Muscle layer of duodenum (tissue), 2 donors: ENCODE measurements around the gene APOBEC3A.

Experiments used
- H3K27ac ChIP-seq: one replicate; pipeline ENCODE4 v1.7.0; 2013; ENCODE audit warnings: mild to moderate bottlenecking, low read length
- H3K27me3 ChIP-seq: one replicate; pipeline ENCODE4 v1.7.0; 2013; ENCODE audit warnings: low read depth, mild to moderate bottlenecking, control low read depth, low read length
- H3K36me3 ChIP-seq, 2 donors: one replicate each; pipeline ENCODE4 v1.7.0; 2013; ENCODE audit warnings: low read length in 2 of 2, control low read depth in 1 of 2, mild to moderate bottlenecking in 1 of 2; ENCODE audit not compliant: insufficient read depth in 2 of 2, control insufficient read depth in 1 of 2
- H3K4me1 ChIP-seq, 2 donors: one replicate each; pipeline ENCODE4 v1.7.0; 2013; ENCODE audit warnings: low read length in 2 of 2, mild to moderate bottlenecking in 2 of 2, control low read depth in 1 of 2, moderate library complexity in 1 of 2; ENCODE audit not compliant: insufficient read depth in 2 of 2, control insufficient read depth in 1 of 2
- H3K4me3 ChIP-seq, 2 donors: one replicate each; pipeline ENCODE4 v1.7.0; 2013; ENCODE audit warnings: low read length in 2 of 2, low read depth in 1 of 2, mild to moderate bottlenecking in 1 of 2
- H3K9me3 ChIP-seq, 2 donors: one replicate each; pipeline ENCODE4 v1.7.0; 2013; ENCODE audit warnings: low read length in 2 of 2, control low read depth in 1 of 2, mild to moderate bottlenecking in 1 of 2; ENCODE audit not compliant: control insufficient read depth in 1 of 2
- donor health status: healthy.

APOBEC3A gene

DNA sequence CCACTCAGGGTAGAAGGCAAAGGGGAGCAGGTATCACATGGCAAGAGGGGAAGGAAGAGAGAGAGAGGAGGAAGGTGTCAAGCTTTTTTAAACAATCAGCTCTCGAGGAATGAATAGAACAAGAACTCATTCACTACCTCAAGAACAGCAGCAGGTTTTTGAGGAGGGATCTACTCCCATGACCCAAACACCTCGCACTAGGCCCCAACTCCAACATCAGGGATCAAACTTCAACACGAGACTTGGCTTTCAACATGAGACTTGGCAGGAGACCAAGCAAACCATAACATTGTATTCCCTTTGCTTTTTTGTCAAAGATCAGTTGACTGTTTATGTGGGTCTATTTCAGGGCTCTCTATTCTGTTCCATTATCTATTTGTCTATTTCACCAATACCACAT is 26.9 kb upstream of the APOBEC3A start:
- H3K4me3 ChIP-seq, result no peak overlapping the region
- no peaks in the 10 kb centered on the region for H3K27me3 ChIP-seq
- no peak overlapping the region for H3K27ac ChIP-seq
- peaks cover 3 to 6% of the 10 kb centered on the region in 2 donors for H3K4me1 ChIP-seq
- H3K36me3 ChIP-seq, result no peaks in the 10 kb centered on the region
- no peaks in the 10 kb centered on the region for H3K9me3 ChIP-seq

DNA sequence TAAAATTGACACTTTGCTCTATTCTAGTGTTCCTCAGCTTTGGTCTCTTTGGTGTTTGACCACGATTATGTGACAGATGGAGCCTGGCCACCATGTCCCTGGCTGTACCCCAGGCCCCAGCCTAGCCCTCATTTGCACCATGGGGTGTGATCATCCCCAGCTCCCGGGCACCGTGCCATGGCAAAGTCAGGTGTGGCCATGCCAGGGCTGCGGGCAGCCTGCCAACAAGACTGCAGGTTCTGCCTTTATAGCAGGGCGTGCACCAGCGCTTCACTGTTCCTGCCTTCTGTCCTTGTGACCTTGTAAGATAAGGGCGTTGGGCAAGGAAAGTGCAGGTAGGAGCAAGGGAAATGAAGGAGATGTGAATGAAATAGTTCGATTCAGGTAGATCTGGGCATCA is 22.4 kb upstream of the APOBEC3A start:
- Histone ChIP-seq H3K4me1 (no peaks in the 10 kb centered on the region), H3K9me3 (no peaks in the 10 kb centered on the region), H3K36me3 (no peaks in the 10 kb centered on the region), H3K4me3 (no peak overlapping the region), H3K27me3 (no peaks in the 10 kb centered on the region), H3K27ac (no peak overlapping the region)

DNA sequence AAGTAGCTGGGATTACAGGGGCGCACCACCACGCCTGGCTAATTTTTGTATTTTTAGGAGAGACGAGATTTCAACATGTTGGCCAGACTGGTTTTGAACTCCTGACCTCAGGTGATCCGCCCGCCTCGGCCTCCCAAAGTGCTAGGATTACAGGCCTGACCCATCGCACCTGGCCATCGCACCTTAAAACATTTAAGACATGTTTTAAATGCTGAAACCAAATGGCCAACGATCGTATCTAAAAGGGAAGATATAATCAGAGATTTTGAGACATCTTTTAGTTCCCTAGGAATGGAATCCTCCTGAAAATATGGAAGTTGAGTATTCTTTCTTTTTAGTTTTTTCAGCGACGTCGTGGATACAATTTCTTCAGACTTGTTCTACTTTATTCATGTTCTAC is 21.8 kb upstream of the APOBEC3A start:
- Histone ChIP-seq H3K4me3 (no peak overlapping the region), H3K4me1 (no peaks in the 10 kb centered on the region), H3K27me3 (no peaks in the 10 kb centered on the region), H3K36me3 (no peaks in the 10 kb centered on the region), H3K27ac (no peak overlapping the region), H3K9me3 (no peaks in the 10 kb centered on the region)

DNA sequence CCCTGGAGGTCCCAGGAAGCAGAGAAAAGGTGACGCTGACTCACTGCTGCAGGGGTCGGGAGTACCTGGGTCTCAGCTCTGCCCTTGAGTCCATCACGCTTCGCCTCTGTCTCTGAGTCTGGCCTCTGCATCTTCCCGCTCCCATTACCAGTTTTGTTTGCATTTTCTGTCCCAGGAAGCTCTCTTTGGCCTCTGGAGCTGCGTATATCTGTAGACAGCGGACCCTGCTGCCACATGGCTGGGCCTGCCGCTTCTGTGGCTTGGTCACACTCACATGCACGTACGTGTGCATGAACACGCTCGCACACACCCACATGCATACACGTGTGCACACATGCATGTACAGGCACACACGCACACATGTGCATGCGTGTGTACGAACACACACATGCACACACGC is 20.8 kb upstream of the APOBEC3A start:
- Histone ChIP-seq H3K9me3 (no peaks in the 10 kb centered on the region), H3K4me3 (no peak overlapping the region), H3K27me3 (no peaks in the 10 kb centered on the region), H3K4me1 (no peaks in the 10 kb centered on the region), H3K27ac (no peak overlapping the region), H3K36me3 (no peaks in the 10 kb centered on the region)

DNA sequence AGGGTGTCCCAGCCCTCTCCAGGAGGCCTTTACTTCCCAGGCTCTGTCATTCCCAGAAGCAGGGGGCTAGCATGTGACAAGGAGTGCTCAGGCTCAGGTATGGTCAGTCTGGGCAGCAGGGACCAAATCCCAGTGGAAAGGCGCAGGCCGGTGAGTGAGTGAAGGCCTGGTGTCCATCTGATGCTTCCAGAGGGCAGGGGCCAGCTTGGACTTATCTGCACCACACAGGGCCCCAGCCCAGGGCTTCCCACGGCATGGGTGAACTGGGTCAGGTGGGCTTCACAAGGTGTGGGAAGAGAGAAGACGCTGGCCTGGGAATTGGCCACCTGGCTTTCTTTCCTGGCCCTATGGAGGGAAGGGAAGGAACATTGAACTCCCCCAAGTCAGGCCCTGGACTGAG is 20.4 kb upstream of the APOBEC3A start:
- no peaks in the 10 kb centered on the region for H3K27me3 ChIP-seq
- H3K36me3 ChIP-seq, result no peaks in the 10 kb centered on the region
- H3K4me3 ChIP-seq, result no peak overlapping the region
- no peaks in the 10 kb centered on the region for H3K9me3 ChIP-seq
- no peak overlapping the region for H3K27ac ChIP-seq
- no peaks in the 10 kb centered on the region for H3K4me1 ChIP-seq

DNA sequence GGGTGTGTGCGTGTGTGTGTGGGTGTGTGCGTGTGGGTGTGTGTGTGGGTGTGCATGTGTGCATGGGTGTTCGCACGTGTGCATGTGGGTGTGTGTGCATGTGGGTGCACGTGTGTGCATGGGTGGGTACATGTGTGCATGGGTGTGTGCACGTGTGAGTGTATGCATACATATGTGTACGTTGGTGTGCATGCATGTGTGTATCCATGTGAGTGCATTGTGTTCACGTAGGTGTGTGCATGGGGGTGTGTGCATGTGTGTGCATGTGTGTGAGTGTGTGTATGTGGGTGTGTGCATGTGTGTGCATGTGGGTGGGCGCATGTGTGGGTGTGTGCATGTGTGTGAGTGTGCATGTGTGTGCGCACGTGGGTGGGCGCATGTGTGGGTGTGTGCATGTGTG is 19.9 kb upstream of the APOBEC3A start:
- Histone ChIP-seq H3K9me3 (no peaks in the 10 kb centered on the region), H3K36me3 (no peaks in the 10 kb centered on the region), H3K4me3 (no peak overlapping the region), H3K27ac (no peak overlapping the region), H3K27me3 (no peaks in the 10 kb centered on the region), H3K4me1 (no peaks in the 10 kb centered on the region)

DNA sequence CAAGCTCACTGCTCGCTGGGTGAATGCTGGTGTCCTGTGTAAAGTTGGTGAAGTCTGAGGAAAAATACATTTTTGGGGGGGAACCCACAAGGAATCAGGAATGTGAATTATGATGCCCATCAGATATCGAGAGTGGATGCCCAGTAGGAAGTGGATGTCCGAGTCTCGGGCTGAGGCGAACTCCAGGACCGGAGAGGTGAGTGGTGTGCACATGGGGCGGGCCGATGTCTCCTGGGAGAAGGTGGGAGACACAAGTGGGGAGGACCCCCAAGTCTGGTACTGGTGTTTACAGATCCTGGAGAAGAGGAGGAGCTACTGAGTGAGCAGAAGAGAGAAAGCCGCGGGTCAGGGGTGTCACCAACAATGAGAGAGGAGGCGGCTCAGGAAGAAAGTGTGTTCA is 19.2 kb upstream of the APOBEC3A start:
- Histone ChIP-seq H3K4me3 (no peak overlapping the region), H3K27ac (no peak overlapping the region)

DNA sequence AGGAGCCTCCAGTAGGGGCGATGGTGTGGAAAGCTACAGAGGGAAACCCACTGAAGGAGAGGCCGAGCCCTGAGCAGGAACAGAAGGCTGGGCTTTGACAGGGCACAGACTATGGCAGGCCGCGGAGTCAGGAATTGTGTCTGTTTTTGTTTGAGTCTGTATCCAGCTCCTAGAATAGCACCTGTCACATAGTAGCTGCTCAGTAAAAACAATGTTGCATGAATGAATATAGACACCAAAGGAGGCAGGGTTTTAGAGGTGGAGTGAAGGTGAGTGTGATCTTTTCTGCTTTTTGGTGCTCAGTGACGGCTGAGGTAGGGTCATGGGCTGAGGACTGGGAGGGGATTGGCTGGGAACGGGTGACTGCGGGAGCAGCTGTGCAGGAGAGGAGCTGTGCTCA is 18.5 kb upstream of the APOBEC3A start:
- no peak overlapping the region for H3K27ac ChIP-seq
- no peaks in the 10 kb centered on the region for H3K27me3 ChIP-seq
- H3K36me3 ChIP-seq, result no peaks in the 10 kb centered on the region
- H3K4me3 ChIP-seq, result no peak overlapping the region
- H3K4me1 ChIP-seq, result peaks cover 0 to 3% of the 10 kb centered on the region in 2 donors
- no peaks in the 10 kb centered on the region for H3K9me3 ChIP-seq

More for the DNA sequence above, 19.2 kb upstream of the APOBEC3A start:
- no peaks in the 10 kb centered on the region for H3K36me3 ChIP-seq
- no peaks in the 10 kb centered on the region for H3K27me3 ChIP-seq
- H3K9me3 ChIP-seq, result no peaks in the 10 kb centered on the region
- peaks cover 0 to 3% of the 10 kb centered on the region in 2 donors for H3K4me1 ChIP-seq

DNA sequence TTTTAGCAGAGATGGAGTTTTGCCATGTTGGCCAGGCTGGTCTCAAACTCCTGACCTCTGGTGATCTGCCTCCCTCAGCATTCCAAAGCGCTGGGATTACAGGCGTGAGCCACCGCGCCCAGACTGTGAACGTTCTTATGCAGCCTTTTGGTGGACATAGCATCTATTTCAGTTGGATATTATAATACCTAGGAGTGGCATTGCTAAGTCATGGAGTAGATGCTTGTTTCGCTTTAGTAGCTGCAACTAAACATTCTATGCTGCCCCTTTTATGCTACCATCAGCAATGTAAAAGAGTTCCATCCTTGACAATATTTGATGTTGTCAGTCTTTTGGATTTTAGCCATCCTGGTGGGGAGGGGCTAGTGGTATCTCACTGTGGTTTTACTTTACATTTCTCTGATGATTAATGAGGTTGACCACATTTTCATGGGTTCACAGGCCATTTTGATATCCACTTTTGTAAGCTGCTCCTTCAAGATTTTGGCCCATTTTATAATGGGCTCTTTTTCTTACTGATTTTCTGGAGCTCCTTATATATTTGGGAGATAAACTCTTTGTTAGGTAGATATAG is 16.5 kb upstream of the APOBEC3A start:
- Histone ChIP-seq H3K4me3 (no peak overlapping the region), H3K9me3 (no peaks in the 10 kb centered on the region), H3K27ac (no peak overlapping the region), H3K36me3 (no peaks in the 10 kb centered on the region), H3K27me3 (no peaks in the 10 kb centered on the region), H3K4me1 (peaks cover 0 to 3% of the 10 kb centered on the region in 2 donors)

DNA sequence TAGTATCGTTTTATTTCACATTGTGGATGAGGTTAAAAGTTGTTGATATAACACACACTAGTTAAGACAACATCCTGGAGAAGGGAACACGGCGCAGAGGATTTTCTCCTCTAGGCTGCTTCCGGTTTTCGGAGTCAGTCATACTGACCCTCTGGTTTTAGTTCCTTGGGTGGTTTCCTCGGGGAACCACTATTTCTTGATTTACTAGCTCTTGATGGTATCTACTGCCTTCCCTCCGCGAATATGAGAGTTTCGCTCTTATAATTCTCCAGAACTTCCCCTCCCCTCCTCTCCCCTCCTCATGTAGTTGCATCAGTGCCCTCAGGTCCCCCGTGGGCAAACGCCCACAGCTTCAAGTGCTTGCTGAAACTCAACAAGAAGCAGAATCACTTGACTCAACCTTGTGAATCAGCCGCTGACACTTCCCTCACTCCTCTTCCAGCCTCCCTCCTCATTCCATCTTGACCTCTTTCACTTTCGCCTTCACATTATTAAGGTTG is 15.9 kb upstream of the APOBEC3A start:
- Histone ChIP-seq H3K4me1 (peaks cover 0 to 3% of the 10 kb centered on the region in 2 donors), H3K36me3 (no peaks in the 10 kb centered on the region), H3K27ac (no peak overlapping the region), H3K4me3 (no peak overlapping the region), H3K27me3 (no peaks in the 10 kb centered on the region), H3K9me3 (no peaks in the 10 kb centered on the region)

DNA sequence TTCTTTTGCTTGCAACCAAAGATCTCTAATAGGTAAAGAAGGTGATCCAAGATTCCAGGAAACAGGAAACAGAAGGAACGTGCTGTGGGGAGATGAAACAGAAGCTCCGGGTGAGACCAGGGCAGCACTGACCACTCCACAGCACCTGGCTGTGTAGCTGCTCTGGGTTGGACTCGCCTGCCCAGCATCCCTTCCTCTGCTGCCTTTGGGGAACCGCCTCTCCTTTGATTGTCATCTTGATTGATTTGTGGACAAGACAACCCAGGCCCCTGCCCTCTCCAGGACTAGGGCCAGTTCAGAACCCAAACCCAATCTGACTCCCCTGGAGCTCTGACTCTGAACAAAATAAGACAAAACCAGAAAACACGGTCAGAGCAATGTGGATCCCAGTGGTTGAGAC is 14.7 kb upstream of the APOBEC3A start:
- Histone ChIP-seq H3K4me3 (no peak overlapping the region), H3K36me3 (no peaks in the 10 kb centered on the region), H3K4me1 (peaks cover 0 to 3% of the 10 kb centered on the region in 2 donors), H3K27me3 (no peaks in the 10 kb centered on the region), H3K9me3 (no peaks in the 10 kb centered on the region), H3K27ac (no peak overlapping the region)

DNA sequence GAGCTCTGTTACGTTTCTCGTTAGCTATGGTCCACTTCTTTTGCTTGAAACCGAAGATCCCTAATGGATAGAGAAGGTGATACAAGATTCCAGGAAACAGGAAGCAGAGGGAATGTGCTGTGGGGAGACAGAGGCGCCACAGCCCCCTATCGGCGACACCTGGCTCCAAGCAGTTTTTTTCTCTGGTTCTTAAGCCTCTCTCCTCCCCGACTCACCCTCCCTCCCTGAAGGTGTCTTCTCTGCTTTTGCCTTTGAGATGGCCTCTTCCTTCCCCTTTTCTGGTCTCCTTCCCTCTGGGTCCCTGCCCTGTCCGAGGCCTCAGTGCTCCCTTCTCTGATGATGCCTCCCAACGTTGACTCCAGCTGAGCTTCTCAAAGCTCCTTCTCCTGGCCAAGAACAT is 14.2 kb upstream of the APOBEC3A start:
- Histone ChIP-seq H3K9me3 (no peaks in the 10 kb centered on the region), H3K4me1 (peaks cover 0 to 3% of the 10 kb centered on the region in 2 donors), H3K27ac (no peak overlapping the region), H3K36me3 (no peaks in the 10 kb centered on the region), H3K4me3 (no peak overlapping the region), H3K27me3 (no peaks in the 10 kb centered on the region)
